ENCODE results near the gene NUCKS1.

The NUCKS1 gene, protein sequence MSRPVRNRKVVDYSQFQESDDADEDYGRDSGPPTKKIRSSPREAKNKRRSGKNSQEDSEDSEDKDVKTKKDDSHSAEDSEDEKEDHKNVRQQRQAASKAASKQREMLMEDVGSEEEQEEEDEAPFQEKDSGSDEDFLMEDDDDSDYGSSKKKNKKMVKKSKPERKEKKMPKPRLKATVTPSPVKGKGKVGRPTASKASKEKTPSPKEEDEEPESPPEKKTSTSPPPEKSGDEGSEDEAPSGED

DNA sequence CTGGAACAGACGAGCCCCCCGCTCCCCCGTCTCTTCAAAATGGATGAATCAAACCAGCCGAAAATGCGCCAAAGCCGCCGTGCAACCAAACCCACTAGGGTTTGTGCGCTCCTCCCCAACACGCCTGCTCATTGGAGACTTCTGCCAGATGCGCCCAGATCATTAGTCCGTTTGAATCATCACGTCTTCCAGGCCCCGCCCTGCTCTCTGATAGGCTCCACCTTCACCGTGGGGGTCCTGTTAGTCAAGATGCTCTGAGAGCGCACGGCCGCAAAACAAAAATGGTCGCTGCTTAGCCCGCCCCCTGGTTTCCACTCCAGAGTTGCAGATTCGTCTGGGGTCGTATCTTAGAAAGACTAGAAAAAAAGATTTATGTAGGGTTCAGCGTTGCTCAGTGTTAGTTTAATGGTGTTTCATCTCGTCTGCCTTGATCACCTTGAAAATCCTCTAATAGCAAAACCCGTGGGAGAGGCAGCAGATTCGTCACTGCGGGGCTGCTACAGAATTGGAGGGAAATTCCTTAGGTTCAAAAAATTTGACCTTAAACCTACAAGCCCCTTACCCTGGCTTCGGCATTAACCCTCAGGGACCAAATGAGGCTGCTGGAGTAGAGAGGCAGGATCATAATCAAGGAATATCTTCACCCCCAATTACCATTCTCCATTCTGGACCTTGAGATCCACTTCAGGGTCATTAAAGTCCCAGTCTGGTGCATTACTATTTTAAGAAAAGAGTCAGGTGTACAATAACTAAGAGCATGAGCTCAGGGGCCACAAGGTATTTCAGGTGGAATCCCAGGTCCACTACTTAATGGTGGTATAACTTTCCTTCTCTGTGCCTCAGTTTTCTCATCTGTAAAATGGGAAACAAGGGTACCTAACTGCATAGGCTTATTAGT is at the start of gene NUCKS1:
NUCKS1 (minus strand) TSS at position 45 of the 898 bp plus-strand sequence. CDS start 209 bp downstream, outside the sequence.
- DNase-seq = peak; percentile 99

DNA sequence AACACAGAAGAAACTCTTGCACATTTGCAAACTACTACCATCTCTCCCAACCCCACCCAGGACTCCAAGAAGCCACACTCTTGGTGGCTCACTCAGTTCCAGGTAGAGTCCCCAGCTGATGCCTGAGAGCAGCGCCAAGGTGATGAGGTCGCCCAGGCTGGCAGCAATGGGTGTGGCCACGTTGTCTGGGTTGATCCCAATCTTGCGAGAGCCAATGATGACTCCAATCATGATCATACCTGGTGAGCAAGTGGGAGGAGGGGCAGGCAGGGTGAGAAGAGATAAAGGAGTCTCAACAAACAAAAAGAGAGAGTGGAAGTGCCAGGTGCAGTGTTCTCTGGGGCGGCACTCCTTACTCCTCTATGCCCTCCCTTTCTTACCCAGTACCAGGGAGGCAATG is 48.6 kb upstream of the NUCKS1 start:
- no peak for DNase-seq

DNA sequence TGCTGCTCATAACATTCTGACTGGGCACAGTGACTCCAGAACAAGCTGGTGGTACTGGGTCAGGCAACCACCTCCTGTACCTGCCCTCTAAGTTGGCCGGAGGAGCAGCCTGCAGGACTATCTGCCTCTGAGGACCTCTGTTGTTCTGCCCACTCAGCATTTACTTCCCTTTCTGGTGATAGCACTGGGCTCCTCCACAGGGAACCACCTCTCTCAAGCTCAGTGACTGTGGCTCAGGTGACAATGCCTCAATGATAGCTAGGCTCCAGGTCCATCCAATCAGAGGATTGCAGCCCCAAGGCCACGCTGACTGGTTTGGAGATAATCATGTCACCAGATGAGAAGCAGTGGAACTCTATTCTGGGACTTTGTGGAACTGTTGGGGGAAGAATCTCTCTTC is 47.2 kb upstream of the NUCKS1 start:
- DNase-seq = no peak

DNA sequence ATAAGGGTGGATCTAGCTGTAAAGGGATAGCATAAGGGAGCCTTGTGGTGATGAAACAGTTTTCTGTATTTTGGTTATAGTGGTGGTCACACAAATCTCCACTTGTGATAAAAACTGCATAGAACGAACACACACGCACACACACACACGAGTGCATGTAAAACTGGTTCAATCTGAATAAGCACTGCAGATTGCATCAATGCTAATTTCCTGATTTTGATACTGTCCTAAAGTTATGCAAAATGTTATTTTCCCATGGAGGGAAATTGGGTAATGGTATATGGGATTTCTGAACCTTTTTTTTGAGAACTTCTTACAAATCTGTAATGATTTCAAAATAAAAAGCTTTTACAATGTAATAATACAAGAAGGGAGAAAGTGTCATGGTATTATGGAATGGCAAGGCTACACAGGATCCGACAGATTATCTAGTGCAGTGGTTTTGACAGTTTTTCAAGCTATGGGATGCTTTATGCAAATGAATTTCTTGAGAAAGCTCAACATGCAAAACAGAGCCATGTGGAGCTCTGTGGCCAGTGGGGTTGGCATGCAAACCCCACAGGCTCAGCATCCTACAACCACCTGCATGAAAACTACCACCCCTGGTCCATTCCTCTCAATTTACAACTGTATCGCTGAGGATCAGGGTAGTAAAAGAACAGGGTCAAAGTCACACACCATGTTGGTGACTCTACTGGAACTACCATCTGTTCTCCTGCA is 44.2 kb upstream of the NUCKS1 start:
- DNase-seq = no peak

DNA sequence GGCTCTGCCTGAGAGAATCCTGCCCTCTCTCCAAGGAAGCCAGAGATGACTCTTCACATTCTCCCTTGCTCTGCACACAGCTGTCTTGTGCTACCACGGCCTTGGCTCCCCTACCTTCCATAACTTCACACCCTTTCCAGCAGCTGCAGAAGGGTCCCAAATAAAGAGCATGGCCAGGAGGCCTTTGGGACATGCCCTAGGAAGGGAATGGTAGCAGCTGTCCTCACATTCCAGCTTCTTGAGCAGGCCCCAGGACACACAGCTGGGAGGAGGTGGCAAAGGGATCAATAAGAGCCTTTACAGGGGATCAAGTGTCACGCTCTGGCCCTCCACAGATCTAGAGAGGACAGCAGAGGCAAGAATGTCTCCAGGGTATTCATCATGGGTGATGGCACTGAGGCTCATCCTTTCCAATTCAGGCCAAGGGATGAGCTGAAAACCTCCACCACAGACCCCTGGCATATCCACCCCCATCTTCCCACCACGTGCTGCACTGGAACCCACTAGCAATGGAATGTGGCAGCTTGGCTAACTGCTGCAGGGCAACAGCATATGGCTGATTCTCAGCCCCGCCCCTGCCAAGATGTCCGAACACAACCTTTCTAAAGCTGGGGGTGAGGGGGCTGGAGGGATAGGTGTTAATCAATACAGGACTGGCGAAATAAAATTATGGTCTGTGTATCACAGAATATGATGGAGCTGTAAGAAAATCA is 43.1 kb upstream of the NUCKS1 start:
- no peak for DNase-seq

DNA sequence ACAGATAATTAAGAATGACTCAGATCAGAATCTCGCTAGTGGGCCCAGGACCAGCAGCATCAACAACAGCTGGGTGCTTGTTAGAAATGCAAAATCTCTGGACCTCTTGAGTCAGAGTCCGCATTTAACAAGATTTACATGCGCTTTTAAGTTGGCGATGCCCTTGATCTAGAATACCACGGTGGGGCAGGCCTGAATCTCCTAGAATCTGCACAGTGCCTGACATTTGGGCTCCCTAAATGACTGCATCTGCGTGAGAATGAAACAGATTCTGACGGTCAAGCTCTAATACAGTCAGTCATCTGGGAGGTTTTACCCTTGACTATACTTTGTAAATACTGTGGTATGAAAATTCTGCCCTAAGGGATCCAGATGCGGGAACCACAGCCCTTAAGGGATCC is 42.5 kb upstream of the NUCKS1 start:
- DNase-seq = no peak

DNA sequence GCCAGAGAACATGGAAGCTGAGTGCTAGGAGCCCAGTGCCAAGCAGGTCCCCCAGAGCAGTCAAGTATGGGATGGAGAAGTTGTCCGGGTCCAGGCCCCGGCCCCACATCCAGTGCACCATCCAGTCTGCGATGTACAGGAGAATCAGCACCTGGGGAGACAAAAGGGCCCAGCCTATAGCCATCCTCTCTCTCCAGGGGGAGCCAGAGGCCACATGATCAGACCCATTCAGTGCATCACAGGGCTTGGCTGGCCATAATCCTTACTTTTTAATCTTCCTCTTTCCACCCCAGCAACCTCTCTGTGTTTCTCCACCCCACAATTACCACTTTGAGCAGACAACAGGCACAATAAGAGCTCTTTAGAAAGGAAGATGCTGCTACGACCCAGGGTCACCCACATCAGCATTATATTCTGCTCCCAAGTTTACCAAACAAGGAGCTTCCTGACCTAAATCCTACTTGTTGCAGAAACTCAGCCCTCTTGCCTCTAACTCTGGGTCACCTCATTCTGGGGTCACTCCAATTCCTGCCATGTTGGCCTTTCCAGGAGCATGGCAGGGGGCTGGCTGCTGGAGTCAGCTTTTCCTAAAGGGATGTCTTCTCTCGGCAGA is 41.7 kb upstream of the NUCKS1 start:
- DNase-seq = peak; percentile 53

DNA sequence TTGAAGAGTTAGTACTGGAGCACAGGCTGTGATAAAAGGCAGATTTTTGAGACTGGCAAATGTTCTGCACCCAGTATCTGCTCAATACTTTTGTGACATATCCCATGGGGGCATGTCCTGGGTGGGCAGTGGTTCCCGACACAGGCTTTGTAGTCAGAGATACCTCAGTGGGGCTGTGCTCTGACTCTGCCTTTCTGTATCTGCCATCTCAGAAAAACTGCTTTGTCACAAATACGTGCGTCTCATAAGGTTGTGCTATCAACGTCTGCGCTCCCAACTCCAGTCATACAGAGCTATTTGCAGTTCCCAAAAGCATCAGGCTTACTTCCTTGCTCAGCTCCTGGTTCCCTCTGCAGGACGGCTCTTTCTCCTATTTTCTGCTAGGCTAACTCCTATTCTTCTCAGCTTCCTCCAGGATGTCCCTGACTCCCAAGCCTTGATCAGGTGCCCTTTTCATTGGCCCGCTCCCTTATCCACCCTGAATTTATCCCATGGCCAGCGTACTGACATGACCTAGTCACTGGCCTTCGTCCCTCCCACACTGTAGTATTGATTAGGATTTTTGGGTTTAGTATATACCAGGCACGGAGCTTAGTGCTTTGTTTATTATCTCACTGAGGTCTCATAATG is 37.4 kb upstream of the NUCKS1 start:
- DNase-seq = no peak

DNA sequence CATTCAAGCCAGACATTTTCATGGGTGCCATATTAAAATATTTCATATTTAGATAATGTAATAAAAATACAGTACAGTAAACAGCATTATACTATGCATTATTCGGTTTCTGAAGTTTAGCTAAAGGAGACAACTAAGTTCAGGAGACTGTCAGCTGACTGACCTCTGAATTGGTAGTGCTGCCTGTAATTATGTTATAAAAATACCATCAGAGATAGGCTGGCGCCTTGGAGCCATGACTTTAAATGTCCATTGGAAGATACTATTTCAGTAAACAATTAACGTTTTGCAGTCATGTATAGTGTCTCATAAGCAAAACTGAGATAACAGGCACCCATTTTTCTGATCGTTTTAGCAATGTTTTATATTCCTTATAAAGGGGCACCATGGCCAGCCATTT is 36.6 kb upstream of the NUCKS1 start:
- DNase-seq = no peak

DNA sequence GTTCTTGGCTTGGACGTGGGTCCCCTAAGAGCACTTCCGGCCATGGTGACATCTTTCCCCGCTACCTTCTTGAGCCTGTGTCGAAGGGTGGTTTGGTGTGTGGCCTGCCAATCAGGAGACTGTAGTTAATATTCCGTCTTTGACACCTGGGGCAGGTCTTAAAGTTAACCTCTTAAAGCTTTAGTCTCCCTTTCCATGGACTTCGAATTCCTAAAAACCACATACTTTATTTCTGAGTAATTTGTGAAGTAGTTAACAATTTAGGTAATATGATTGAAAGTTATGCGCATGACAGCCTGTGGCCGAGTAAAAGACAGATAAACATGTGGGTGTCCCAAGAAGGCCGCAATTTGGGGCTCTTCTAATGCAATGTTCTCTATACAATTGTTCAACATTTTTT is 35.5 kb upstream of the NUCKS1 start:
- DNase-seq = no peak

DNA sequence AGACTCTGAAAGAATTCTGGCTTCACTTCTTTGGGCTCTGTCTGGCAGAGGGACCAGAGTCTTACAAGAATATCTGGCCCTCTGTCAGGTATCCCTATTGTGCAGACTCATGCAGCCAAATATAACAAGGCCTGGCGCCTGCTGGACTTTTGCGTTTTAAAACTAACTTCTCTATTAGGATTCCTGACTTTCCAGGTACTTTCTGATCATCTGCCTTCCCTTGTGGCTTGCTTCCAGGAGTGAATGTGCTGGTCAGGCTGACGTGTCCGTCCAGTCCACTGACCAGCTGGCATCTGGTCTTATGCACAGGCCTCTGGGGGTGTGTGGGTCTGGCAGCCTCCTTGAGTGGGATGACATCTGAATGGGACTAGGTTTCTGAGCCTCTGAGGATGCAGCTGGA is 33.9 kb upstream of the NUCKS1 start:
- DNase-seq = no peak

DNA sequence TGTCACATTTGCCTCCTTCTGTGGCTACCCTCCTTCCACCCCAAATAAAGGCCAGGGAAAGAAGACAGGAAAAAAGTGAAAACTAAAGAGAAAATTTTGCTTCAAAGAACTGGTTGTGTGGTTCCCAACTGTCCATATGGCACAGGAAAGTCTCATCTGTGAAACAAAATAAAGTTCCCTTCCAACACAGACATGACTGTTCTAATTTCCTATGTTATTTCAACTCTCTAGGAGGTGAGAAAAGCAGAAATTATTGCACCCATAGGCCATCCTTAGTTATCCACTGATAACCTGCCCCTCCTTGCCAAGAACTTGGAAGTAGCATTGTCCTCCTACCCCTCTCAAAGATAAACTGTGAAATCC is 33.4 kb upstream of the NUCKS1 start:
- DNase-seq = no peak

DNA sequence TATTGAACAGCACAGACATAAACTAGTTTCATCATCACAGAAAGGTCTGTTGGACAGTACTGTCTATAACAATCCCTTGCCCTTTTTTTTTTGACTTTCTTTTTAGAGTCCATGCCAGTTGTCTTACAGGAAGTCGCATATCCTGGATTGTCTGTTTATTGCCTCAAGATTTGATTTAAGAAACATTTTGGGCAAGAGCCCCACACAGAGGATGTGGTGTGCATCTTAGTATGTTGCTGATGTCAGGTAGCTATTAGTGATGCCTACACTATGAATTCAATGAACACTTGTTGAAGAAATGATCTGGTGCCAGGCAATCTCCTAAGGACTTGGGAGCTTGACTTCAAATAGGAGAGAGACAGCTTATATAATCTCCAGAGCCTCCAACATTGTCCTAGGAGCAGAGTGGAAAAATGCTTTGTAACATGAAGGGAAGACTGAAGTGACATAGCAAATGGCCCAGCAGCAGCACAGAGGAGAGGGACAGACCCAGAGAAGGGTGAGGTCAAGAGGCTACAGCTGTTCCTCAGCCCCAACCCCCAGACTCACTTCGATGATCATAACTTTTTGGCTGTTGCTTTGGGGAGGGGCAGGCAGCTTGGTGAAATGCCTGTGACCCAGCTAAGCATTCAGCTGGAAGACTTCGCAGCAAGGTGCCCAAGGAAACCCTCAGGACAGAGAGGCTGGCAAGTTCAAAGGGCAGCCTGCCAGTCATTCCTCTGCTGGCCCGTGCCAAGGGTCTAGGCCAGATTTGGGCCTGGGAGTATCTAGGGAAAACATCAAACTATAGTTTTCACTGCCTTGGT is 32.8 kb upstream of the NUCKS1 start:
- no peak for DNase-seq

DNA sequence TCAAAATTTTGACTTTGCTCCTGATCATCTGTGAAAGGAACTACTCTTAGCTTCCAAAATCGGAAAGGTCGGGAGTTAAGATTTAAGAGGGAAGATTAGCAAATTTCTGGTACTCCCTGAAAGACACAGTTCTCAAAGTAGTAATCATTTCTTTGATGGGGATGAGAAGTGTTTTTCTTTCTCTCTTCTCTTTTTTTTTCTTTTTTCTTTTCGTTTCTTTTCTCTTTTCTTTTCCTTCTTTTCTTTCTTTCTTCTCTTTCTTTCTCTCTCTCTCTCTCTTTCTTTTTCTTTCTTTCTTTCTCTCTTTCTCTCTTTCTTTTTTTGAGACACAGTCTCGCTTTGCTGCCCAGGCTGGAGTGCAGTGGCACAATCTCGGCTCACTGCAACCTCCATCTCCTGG is 30.4 kb upstream of the NUCKS1 start:
- no peak for DNase-seq

DNA sequence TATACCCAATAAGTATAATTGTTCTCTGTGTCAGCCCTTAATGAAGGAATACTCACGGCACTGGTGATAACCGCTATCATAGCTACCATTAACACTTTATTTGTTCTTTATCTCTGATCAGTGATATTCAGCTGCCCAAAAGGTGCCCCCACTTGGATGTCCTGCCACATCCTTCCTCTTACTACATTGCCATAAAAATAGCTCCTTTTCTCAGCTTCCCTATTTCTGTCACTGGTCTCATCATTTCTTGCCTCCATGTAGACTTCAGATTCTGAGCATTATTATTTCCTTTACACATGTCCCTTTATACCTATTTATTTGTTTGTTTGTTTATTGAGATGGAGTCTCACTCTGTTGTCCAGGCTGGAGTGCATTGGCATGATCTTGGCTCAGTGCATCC is 28.0 kb upstream of the NUCKS1 start:
- DNase-seq = no peak

DNA sequence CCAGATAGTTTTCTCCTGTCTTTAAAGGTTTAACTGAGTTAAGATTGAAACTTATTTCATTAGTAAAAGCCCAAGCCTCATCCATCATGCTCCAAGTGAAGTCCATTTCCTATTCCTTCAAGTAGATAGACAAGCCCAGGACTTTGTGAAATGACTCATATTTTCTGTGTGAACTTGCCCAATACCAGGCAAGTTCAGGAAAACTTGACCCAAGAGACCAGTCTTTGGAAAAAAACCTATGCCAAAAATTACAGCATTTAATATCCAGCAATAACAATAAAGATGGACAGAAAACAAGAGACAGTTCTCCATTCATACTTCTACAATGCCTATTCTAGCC is 25.7 kb upstream of the NUCKS1 start:
- no peak for DNase-seq

DNA sequence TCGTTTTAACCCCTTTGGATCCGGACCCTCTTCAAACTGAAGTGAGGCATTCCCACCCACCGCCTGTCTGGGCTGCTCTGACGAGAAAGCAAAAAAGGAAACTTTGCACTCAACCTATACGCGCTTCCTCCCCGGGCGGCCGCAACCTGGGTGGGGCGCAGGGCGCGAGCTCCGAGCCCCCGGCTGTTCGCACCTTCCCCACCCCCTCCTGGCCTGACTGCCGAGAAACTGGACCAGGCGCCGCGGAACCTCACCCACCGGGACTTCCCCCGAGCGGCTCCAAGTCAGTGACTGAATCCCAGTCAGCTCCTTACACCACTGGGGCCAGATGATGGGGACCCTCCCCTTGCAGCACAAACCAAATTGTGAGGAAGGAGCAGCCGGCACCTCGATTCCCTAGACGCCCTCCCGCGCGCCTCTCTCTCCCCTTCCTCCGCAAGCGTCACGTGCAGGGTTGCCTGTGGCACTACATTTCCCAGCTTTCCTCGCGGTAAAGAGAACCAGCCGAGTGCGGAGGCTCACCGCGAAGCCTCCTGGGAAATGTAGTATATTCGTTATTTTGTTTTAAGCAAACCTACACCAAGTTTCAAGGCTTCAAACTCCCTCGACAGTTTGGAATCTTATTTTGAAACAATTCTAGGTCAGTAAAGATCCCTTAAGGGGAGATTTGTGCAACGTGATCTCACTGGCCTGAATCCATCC is 25.2 kb upstream of the NUCKS1 start, which contains the start of gene RAB29:
RAB29 (minus strand) TSS at position 468 of the 702 bp plus-strand sequence. CDS start 526 bp downstream, outside the sequence.
- peak; percentile 78 for DNase-seq

DNA sequence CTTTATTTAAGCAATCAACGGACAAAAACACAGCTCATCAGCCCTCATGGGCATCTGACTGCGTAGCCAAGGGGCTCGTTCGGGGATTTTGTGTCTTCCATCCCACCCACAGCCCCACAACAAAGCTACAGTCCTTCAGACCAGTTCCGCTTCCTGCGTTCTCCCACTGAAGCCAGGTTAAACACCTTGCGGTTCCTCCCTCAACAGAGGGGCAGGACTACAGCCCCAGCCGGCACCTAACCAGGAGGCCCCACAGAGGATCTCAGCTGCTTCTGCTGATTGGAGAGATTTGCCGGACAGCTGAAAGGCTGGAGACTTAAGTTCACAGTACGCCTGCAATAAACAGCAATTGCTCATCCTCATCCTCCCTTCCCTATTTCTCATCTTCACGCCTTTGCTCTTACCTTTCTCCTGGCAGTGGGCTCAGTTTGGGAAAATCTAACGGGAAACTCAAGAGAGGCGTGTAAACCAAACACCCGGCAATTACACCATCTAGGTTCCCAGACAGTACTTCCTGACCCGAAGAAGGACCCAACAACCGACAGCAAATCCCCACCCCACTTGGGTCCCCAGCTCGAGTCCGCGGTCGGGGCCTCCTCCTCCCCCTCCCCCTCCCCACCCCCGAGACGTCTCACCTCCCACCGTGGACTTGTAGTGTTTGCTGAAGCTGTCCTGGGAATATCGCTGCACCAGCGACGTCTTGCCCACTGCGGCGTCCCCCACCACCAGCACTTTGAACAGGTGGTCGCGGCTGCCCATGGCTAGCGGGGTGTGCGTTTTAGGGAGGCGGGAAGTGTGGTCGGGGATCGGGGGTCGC is 24.4 kb upstream of the NUCKS1 start:
- no peak for DNase-seq

DNA sequence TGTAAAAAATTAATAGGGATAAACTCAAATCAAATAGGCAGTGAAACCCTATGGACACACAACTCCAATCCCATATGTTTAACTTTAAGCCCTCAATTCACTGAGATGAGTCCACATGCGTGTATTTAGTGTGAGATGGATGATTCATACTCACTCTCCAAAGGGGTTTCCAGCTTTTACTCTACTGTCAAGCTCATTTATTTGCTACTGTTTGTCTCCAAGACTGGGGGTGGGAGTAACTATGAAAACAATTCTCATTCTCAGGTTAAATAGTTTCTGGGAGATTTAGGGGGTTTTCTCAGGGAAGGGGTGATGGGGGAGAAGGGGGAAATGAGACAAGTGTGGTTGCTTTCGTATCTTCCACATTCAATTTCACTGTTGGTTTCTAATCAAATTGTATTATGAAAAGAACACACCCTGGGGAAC is 22.6 kb upstream of the NUCKS1 start:
- DNase-seq = no peak

DNA sequence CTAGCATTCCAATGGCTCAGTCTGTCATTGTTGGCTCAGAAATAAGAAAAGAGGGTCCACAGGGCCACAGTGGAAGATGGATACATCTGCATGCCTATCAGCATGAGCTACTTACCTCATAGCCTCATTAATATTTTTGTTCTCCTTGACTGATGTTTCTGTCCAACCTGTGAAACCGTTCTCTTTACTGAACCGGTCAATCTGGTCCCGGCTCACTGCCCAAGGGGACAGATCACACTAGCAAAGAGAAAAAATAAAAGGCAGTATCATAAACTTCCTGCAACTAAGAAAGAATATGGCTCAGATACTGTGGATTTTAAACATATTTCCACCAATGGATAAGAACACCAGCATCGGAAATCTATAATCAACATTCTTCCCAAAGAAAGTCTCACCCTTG is 20.6 kb upstream of the NUCKS1 start:
- DNase-seq = no peak

Data from NCI-H1105 treated with DMSO at 0.1 percent for 48 hours (cell line).